Right lobe of liver (tissue), 6 donors: ENCODE measurements around the gene METTL4. TPM values are rescaled to one million over a fixed set of nuclear protein-coding genes. Genes with fewer than 3 reads are reported as not detected.

Source experiments
- ATAC-seq, 4 donors: fragments of 200-7000 bp; cut with Tn5 transposase; one replicate each; pipeline ENCODE4 v1.9.1; 2020; ENCODE audit warnings: mild to moderate bottlenecking in 4 of 4, moderate library complexity in 4 of 4
- DNase-seq, 3 donors: peaks; one replicate each; pipeline ENCODE4 v3.0.0-alpha.2; 2020
- H3K27ac ChIP-seq, 3 donors: fragments of 200-600 bp; one replicate each; pipeline ENCODE4 v1.8.0; 2022
- H3K27me3 ChIP-seq, 2 donors: fragments of 200-600 bp; one replicate each; pipeline ENCODE4 v1.8.0; 2022
- H3K36me3 ChIP-seq, 4 donors: fragments of 200-600 bp; sonication (generic) in 1 of 4; one replicate each; pipeline versions ENCODE4 v1.5.1 to v1.8.0; 2017 to 2022; ENCODE audit warnings: control low read depth in 1 of 4
- H3K4me1 ChIP-seq, 4 donors: fragments of 200-600 bp; sonication (generic) in 1 of 4; one replicate each; pipeline versions ENCODE4 v1.5.1 to v1.8.0; 2017 to 2022; ENCODE audit warnings: control low read depth in 1 of 4
- H3K4me3 ChIP-seq, 3 donors: fragments of 200-600 bp; one replicate each; pipeline ENCODE4 v1.8.0; 2022
- H3K9me3 ChIP-seq, 4 donors: fragments of 200-600 bp; sonication (generic) in 1 of 4; one replicate each; pipeline versions ENCODE4 v1.5.1 to v1.8.0; 2017 to 2022; ENCODE audit warnings: control low read depth in 1 of 4
- POLR2A ChIP-seq: fragments of 450-650 bp; IDR thresholded peaks from one replicate; pipeline ENCODE4 v1.6.1; 2017; ENCODE audit warnings: antibody characterized with exemption, mild to moderate bottlenecking
- whole genome bisulfite sequencing: methylation state at CpG from one replicate; pipeline ENCODE4 v1.1.6; 2018; ENCODE audit warnings: low coverage, low lambda C conversion rate; ENCODE audit not compliant: insufficient coverage; ENCODE audit errors: missing lambda C conversion rate; 5-methylcytosine and 5-hydroxymethylcytosine counted together
- intact Hi-C, 2 donors: fragments of 100-400 bp; cut with DNase I; formaldehyde crosslinking; loops; one replicate each; pipeline versions ENCODE4 v1.11.2 to v1.14.1; 2022
- total RNA-seq, 6 experiments: library from RNA; depleted of rRNA in 2 of 6; stranded (reverse); fragments of >200 nt in 2 of 6; fragmentation: NEBNext Ultra II Directional in 3 of 6; extraction: Animal tissue kit (Norgen Biotek cat#: 25700) in 3 of 6; gene quantifications; one replicate each; pipeline versions ENCODE4 v1.1.0 to v1.2.4, GENCODE V29; 2016 to 2023
- TF ChIP-seq, protein P1 (sequence below), 4 donors: fragments of 200-600 bp in 3 of 4; fragments of 450-650 bp in 1 of 4; IDR thresholded peaks; one replicate each; pipeline versions ENCODE4 v1.5.1 to v1.8.0; 2016 to 2022; ENCODE audit warnings: antibody characterized with exemption in 4 of 4, mild to moderate bottlenecking in 2 of 4
- donor health status: DM: no; HTN: yes; CAD: no.
- donor health status: DM: no; HTN: no; CAD: no.
- donor health status: DM: no; HTN: no; CAD: no.
- donor health status: DM: no; HTN: yes; CAD: no.
- donor health status: DM: no; HTN: yes; CAD: no.

METTL4 gene
- total RNA-seq, 6 experiments from 2014 or later: 3.2 to 4.9 (median 3.3) TPM

DNA sequence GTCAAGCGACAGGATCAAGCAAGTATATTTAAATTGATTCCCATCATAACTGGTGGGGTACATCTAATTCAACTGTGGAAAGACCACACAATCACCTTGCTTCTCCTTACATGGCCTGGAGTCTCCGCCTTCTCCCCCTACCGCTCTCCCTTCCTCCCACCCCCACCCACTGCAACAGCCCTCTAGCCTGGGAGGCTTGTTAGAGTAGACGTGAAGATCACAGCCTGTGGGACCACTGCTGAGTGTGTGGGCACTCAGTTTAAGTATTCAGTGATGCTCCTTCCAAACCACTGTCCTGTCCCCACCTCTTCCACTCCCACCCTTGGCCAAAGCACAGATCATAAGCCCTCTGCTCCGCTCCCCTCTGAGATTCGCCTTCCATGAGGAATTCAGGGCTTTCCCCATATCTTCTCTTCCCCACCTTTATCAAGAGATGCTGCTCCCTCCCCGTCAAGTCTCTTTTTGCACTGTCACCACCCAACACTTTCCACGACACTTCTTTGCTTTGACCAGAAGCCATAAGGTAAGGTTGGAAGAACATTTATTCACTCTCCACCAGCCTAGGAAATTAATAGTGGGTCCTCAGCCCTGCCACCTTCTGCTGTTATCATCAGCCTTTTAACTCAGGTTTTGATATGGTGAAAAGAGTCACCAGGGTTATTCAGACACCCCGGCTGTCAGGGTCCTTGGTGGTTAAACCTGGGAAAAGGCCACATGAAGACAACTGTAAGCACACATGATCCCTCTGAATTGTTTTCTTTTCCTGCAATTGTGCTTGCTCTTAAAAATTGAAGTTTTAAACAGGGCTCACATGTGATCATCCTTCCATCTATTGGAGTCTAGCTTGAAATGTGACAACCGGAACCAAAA is 1.7 kb downstream of the METTL4 start:
- no peaks in the 10 kb centered on the region for H3K36me3 ChIP-seq
- WGBS: 84% methylated on average over 7 of the region's 10 CpGs
- no peaks in the 10 kb centered on the region for H3K27me3 ChIP-seq
- TF ChIP-seq, protein P1, sequence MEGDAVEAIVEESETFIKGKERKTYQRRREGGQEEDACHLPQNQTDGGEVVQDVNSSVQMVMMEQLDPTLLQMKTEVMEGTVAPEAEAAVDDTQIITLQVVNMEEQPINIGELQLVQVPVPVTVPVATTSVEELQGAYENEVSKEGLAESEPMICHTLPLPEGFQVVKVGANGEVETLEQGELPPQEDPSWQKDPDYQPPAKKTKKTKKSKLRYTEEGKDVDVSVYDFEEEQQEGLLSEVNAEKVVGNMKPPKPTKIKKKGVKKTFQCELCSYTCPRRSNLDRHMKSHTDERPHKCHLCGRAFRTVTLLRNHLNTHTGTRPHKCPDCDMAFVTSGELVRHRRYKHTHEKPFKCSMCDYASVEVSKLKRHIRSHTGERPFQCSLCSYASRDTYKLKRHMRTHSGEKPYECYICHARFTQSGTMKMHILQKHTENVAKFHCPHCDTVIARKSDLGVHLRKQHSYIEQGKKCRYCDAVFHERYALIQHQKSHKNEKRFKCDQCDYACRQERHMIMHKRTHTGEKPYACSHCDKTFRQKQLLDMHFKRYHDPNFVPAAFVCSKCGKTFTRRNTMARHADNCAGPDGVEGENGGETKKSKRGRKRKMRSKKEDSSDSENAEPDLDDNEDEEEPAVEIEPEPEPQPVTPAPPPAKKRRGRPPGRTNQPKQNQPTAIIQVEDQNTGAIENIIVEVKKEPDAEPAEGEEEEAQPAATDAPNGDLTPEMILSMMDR (IDR thresholded peaks at IDR 0.05): no peak
- TF ChIP-seq POLR2A: no peak
- intact Hi-C loops: no loop called here
- H3K4me3 ChIP-seq: no peak overlapping the region
- DNase-seq (no peak), ATAC-seq (no peak)
- H3K27ac ChIP-seq: no peak overlapping the region
- H3K9me3 ChIP-seq: no peaks in the 10 kb centered on the region
- H3K4me1 ChIP-seq: peaks cover 0 to 13% (median 0%) of the 10 kb centered on the region in 4 donors

DNA sequence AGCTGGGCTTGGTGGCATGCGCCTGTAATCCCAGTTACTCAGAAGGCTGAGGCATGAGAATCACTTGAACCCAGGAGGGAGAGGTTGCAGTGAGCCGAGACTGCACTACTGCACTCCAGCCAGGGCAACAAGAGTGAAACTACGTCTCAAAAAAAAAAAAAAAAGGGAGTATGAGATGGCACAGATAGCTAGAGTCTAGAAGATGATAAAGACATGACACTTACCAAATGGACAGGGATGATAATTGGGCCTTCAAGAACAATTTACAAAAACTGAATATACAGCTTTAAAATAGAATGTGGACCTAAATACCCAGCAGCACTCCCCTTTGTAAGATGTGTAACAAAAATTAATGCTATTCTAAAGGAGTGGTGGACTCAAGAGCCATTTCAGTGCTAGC is 2.7 kb downstream of the METTL4 start:
- Histone ChIP-seq H3K9me3 (no peaks in the 10 kb centered on the region), H3K27ac (no peak overlapping the region), H3K27me3 (no peaks in the 10 kb centered on the region), H3K4me3 (no peak overlapping the region), H3K36me3 (no peaks in the 10 kb centered on the region), H3K4me1 (peaks cover 0 to 13% (median 0%) of the 10 kb centered on the region in 4 donors)
- 100% methylated on average over 3 of the region's 3 CpGs for WGBS
- TF ChIP-seq, protein P1 (IDR thresholded peaks at IDR 0.05): no peak
- no peak for TF ChIP-seq POLR2A
- DNase-seq: no peak
- intact Hi-C loops: no loop called here
- ATAC-seq: no peak

DNA sequence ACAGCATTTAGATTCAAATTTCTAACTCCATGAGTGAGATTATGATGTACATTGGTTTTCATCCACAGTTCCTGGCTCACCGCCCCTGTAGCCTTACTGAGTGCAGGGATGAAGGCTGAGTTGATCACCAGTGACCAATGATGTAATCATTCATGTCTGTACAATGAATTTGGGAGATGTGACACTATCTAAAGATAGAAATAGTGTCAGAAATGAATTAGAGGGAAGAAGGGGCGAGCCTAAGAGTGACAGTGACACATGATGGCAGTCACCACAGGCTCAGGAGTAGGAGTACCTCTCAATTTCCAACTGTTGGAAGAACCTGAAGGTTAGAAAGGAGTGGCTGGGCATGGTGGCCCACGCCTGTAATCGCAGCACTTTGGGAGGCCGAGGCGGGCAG is 3.2 kb downstream of the METTL4 start:
- Histone ChIP-seq H3K27me3 (no peaks in the 10 kb centered on the region), H3K4me1 (peaks cover 0 to 13% (median 0%) of the 10 kb centered on the region in 4 donors), H3K4me3 (no peak overlapping the region), H3K27ac (no peak overlapping the region), H3K9me3 (no peaks in the 10 kb centered on the region), H3K36me3 (no peaks in the 10 kb centered on the region)
- DNase-seq (no peak), ATAC-seq (no peak)
- TF ChIP-seq POLR2A: no peak
- TF ChIP-seq, protein P1 (IDR thresholded peaks at IDR 0.05): no peak
- WGBS: 45% methylated on average over 2 of the region's 6 CpGs
- intact Hi-C loops: no loop called here

DNA sequence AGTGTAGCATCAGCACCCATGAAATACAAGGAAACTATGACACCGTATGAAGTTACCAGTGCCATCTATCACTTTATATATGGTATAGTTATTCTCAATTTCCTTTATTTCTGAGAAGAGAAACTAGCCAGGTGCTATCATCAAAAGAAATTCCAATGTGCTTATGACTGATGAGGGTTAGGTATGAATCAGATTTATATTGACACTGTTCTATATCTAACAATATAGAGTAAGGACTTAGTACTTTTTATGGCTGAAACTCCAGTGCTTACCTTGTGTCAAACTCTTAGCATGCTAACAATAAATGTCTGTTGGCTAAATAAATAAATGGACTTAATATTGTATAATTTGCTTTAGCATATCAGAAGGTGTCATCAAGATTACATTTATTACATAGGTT is 6.9 kb downstream of the METTL4 start:
- WGBS: 92% methylated on average over 1 of the region's 1 CpG
- Histone ChIP-seq H3K4me1 (no peaks in the 10 kb centered on the region), H3K9me3 (no peaks in the 10 kb centered on the region), H3K4me3 (no peak overlapping the region), H3K27ac (no peak overlapping the region), H3K36me3 (peaks cover 0 to 9% (median 2%) of the 10 kb centered on the region in 4 donors), H3K27me3 (no peaks in the 10 kb centered on the region)
- DNase-seq (no peak), ATAC-seq (no peak)
- intact Hi-C loops: no loop called here
- no peak for TF ChIP-seq POLR2A
- TF ChIP-seq, protein P1 (IDR thresholded peaks at IDR 0.05): no peak
